SKM-1 treated with dmso at 0.1 percent for 144 hours (cell line): Measurements from ENCODE around the gene ITPKB.
"Not testable (repeated sequence)": the region's sequence is repeated elsewhere in the genome, so short reads cannot be mapped to it uniquely, and the experiment has no call there.

Source experiments
- DNase-seq: peaks from one replicate; lab custom pipeline; 2025; ENCODE audit not compliant: unreplicated experiment; lab: John Stamatoyannopoulos, UW

ITPKB gene

GRCh38 chr1:226605318-226605950 lies 133.6 kb downstream of the ITPKB start:
- no peak for DNase-seq

- DNase-seq: no peak
Observed at GRCh38 chr1:226604560-226605317, 134.3 kb downstream of the ITPKB start.

- no peak for DNase-seq
Observed at GRCh38 chr1:226603858-226604559, 135.1 kb downstream of the ITPKB start.

- DNase-seq: no peak
Observed at GRCh38 chr1:226603022-226603857, 135.8 kb downstream of the ITPKB start.

- DNase-seq: no peak
Observed at GRCh38 chr1:226602186-226603021, 136.7 kb downstream of the ITPKB start.

- DNase-seq: no peak
Observed at GRCh38 chr1:226601456-226601855, 137.6 kb downstream of the ITPKB start.

- no peak for DNase-seq
Observed at GRCh38 chr1:226600254-226600653, 138.8 kb downstream of the ITPKB start.

- no peak for DNase-seq
Observed at GRCh38 chr1:226599636-226600238, 139.3 kb downstream of the ITPKB start.

- not testable (repeated sequence) for DNase-seq
Observed at GRCh38 chr1:226598955-226599354, 140.1 kb downstream of the ITPKB start.

- DNase-seq: no peak
Observed at GRCh38 chr1:226598455-226598849, 140.6 kb downstream of the ITPKB start.

- DNase-seq: no peak
Observed at GRCh38 chr1:226597616-226598454, 141.2 kb downstream of the ITPKB start.

GRCh38 chr1:226596531-226597165 lies 142.4 kb downstream of the ITPKB start:
- DNase-seq: no peak

- no peak for DNase-seq
Observed at GRCh38 chr1:226593541-226593940, 145.5 kb downstream of the ITPKB start.

- no peak for DNase-seq
Observed at GRCh38 chr1:226590614-226591013, 148.5 kb downstream of the ITPKB start.

GRCh38 chr1:226589008-226589733 lies 149.9 kb downstream of the ITPKB start:
- no peak for DNase-seq

- DNase-seq: no peak
Observed at GRCh38 chr1:226588484-226588883, 150.6 kb downstream of the ITPKB start.

- DNase-seq: no peak
Observed at GRCh38 chr1:226586650-226587422, 152.2 kb downstream of the ITPKB start.
